HL-60 (cell line): ENCODE data around the gene HGD.

Experiments used
- DNase-seq, 2 experiments: peaks; one replicate each; pipeline ENCODE4 v3.0.0-alpha.2; 2010 to 2020; ENCODE audit warnings: low read depth in 1 of 2, low spot score in 1 of 2
- H3K27ac ChIP-seq: fragments of 250-450 bp; sonication (Bioruptor Pico); replicated peaks from 2 replicates; pipeline ENCODE4 v1.5.1; 2020; ENCODE audit warnings: mild to moderate bottlenecking, moderate library complexity
- H3K27me3 ChIP-seq: fragments of 250-450 bp; sonication (Bioruptor Pico); 2 replicates; pipeline ENCODE4 v1.5.1; 2021; ENCODE audit warnings: mild to moderate bottlenecking, moderate library complexity; ENCODE audit not compliant: insufficient read depth, poor library complexity, severe bottlenecking
- H3K4me3 ChIP-seq: replicated peaks from 2 replicates; pipeline ENCODE4 v1.5.1; 2011; ENCODE audit warnings: mild to moderate bottlenecking, control low read depth, low read length; ENCODE audit not compliant: insufficient read depth
- GABPA ChIP-seq: IDR thresholded peaks from 2 replicates; pipeline ENCODE4 v1.6.1; 2012; ENCODE audit warnings: low read depth
- POLR2AphosphoS5 ChIP-seq: IDR thresholded peaks from 2 replicates; pipeline ENCODE4 v1.6.1; 2012; ENCODE audit warnings: low read depth
- SPI1 ChIP-seq: IDR thresholded peaks from 2 replicates; pipeline ENCODE4 v1.6.1; 2012; ENCODE audit warnings: low read depth, mild to moderate bottlenecking, borderline replicate concordance
- TF ChIP-seq, protein P1 (sequence below): IDR thresholded peaks from one replicate; pipeline ENCODE4 v1.5.1; 2011; ENCODE audit warnings: low read length, control low read depth, inconsistent platforms; ENCODE audit not compliant: insufficient read depth
- TF ChIP-seq, protein P2 (sequence below): IDR thresholded peaks from 2 replicates; pipeline ENCODE4 v1.6.1; 2012; ENCODE audit warnings: low read depth; ENCODE audit not compliant: insufficient replicate concordance

Gene HGD

GRCh38 chr3:120705884-120706582, 24.0 kb upstream of the HGD start:
- no peak for DNase-seq
- Histone ChIP-seq H3K4me3 (no peak overlapping the region), H3K27me3 (no peaks in the 10 kb centered on the region), H3K27ac (no peak overlapping the region)
- no peak for TF ChIP-seq POLR2AphosphoS5
- TF ChIP-seq, protein P1, sequence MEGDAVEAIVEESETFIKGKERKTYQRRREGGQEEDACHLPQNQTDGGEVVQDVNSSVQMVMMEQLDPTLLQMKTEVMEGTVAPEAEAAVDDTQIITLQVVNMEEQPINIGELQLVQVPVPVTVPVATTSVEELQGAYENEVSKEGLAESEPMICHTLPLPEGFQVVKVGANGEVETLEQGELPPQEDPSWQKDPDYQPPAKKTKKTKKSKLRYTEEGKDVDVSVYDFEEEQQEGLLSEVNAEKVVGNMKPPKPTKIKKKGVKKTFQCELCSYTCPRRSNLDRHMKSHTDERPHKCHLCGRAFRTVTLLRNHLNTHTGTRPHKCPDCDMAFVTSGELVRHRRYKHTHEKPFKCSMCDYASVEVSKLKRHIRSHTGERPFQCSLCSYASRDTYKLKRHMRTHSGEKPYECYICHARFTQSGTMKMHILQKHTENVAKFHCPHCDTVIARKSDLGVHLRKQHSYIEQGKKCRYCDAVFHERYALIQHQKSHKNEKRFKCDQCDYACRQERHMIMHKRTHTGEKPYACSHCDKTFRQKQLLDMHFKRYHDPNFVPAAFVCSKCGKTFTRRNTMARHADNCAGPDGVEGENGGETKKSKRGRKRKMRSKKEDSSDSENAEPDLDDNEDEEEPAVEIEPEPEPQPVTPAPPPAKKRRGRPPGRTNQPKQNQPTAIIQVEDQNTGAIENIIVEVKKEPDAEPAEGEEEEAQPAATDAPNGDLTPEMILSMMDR = no peak
- TF ChIP-seq GABPA = no peak
- TF ChIP-seq, protein P2, sequence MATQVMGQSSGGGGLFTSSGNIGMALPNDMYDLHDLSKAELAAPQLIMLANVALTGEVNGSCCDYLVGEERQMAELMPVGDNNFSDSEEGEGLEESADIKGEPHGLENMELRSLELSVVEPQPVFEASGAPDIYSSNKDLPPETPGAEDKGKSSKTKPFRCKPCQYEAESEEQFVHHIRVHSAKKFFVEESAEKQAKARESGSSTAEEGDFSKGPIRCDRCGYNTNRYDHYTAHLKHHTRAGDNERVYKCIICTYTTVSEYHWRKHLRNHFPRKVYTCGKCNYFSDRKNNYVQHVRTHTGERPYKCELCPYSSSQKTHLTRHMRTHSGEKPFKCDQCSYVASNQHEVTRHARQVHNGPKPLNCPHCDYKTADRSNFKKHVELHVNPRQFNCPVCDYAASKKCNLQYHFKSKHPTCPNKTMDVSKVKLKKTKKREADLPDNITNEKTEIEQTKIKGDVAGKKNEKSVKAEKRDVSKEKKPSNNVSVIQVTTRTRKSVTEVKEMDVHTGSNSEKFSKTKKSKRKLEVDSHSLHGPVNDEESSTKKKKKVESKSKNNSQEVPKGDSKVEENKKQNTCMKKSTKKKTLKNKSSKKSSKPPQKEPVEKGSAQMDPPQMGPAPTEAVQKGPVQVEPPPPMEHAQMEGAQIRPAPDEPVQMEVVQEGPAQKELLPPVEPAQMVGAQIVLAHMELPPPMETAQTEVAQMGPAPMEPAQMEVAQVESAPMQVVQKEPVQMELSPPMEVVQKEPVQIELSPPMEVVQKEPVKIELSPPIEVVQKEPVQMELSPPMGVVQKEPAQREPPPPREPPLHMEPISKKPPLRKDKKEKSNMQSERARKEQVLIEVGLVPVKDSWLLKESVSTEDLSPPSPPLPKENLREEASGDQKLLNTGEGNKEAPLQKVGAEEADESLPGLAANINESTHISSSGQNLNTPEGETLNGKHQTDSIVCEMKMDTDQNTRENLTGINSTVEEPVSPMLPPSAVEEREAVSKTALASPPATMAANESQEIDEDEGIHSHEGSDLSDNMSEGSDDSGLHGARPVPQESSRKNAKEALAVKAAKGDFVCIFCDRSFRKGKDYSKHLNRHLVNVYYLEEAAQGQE = no peak
- TF ChIP-seq SPI1 = no peak

- TF ChIP-seq, protein P1 = no peak
- Histone ChIP-seq H3K27me3 (no peaks in the 10 kb centered on the region), H3K27ac (no peak overlapping the region), H3K4me3 (no peak overlapping the region)
- DNase-seq = no peak
Measured at GRCh38 chr3:120699333-120699732, 17.3 kb upstream of the HGD start.

GRCh38 chr3:120693439-120694171, 11.6 kb upstream of the HGD start:
- no peak overlapping the region for H3K27ac ChIP-seq
- no peak overlapping the region for H3K4me3 ChIP-seq
- DNase-seq = no peak
- no peaks in the 10 kb centered on the region for H3K27me3 ChIP-seq
- no peak for TF ChIP-seq GABPA
- TF ChIP-seq, protein P1 = no peak
- no peak for TF ChIP-seq POLR2AphosphoS5
- TF ChIP-seq, protein P2 = no peak
- no peak for TF ChIP-seq SPI1
